Suprapubic skin (tissue), 3 donors: ENCODE results near the gene C1QTNF8.

ENCODE experiments used
- POLR2A ChIP-seq, 2 donors: fragments of 450-650 bp; IDR thresholded peaks; one replicate each; pipeline ENCODE4 v1.6.1; 2017; ENCODE audit warnings: antibody characterized with exemption in 2 of 2, mild to moderate bottlenecking in 2 of 2, moderate library complexity in 2 of 2
- TF ChIP-seq, protein P1 (sequence below), 2 donors: fragments of 200-600 bp in 1 of 2; fragments of 450-650 bp in 1 of 2; sonication (generic) in 1 of 2; IDR thresholded peaks; one replicate each; pipeline ENCODE4 v1.5.1; 2016 to 2019; ENCODE audit warnings: antibody characterized with exemption in 2 of 2, mild to moderate bottlenecking in 1 of 2, moderate library complexity in 1 of 2

DNA sequence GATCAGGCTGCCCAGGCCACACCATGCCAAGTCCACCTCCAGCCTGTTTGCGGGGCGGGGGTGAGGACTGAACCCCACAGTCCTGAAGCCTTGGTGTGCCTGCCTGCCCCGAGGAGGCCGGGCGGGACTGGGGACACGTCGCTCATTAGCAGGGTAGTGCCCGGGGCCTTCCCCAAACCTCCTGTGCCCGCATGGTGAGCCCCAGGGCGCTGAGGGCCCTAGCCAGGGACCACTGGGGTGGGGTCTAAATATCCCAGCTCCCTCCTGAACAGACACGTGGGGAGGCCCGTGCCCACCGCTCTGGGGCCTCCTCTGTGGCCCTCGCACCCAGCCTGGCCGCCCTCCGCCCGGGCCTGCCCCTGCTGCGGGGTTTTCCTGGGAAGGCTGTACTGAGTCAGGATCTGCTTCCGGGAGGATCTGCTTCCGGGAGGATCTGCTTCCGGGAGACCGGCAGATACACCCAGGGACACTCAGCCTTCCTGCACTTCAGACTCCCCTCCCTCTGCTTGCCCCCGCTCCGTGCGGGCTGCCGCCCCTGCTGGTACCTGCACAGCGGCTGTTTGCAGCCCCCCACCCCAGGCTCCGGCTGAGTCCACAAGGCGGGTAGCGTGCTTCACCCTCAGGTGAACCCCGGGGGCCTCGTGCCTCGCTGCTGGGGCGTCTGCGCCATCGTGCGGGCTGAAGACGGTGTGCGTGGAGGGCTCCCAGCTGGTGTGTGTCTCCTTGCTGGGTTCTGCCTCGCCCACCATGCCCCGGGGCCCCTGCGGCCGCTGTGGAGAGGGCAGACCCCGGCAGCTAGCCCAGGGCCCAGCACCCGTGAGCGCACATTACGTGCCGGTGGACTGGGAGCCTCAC is 33.3 kb upstream of the C1QTNF8 start:
- TF ChIP-seq, protein P1, sequence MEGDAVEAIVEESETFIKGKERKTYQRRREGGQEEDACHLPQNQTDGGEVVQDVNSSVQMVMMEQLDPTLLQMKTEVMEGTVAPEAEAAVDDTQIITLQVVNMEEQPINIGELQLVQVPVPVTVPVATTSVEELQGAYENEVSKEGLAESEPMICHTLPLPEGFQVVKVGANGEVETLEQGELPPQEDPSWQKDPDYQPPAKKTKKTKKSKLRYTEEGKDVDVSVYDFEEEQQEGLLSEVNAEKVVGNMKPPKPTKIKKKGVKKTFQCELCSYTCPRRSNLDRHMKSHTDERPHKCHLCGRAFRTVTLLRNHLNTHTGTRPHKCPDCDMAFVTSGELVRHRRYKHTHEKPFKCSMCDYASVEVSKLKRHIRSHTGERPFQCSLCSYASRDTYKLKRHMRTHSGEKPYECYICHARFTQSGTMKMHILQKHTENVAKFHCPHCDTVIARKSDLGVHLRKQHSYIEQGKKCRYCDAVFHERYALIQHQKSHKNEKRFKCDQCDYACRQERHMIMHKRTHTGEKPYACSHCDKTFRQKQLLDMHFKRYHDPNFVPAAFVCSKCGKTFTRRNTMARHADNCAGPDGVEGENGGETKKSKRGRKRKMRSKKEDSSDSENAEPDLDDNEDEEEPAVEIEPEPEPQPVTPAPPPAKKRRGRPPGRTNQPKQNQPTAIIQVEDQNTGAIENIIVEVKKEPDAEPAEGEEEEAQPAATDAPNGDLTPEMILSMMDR (IDR thresholded peaks at IDR 0.05): no peak
- no peak for TF ChIP-seq POLR2A (IDR thresholded peaks at IDR 0.05)
